Gastrocnemius medialis (tissue), 4 donors: ENCODE results near the gene TMEM213. TPM values are rescaled to one million over a fixed set of nuclear protein-coding genes. Genes with fewer than 3 reads are reported as not detected.

Source experiments
- ATAC-seq, 2 donors: fragments of 150-250 bp; one replicate each; pipeline ENCODE4 v1.9.1; 2016
- DNase-seq, 2 donors: peaks; one replicate each; pipeline ENCODE4 v3.0.0-alpha.2; 2019
- H3K27ac ChIP-seq, 4 donors: fragments of 200-600 bp; sonication (generic); 1 replicate in 1 of 4; 2 replicates in 3 of 4; pipeline ENCODE4 v1.5.1; 2016 to 2018; ENCODE audit warnings: mild to moderate bottlenecking in 2 of 4, moderate library complexity in 1 of 4
- H3K27me3 ChIP-seq, 3 donors: fragments of 200-600 bp; sonication (generic) in 2 of 3; 1 replicate in 1 of 3; 2 replicates in 2 of 3; pipeline versions ENCODE4 v1.5.1 to v1.6.0; 2016 to 2019; ENCODE audit warnings: mild to moderate bottlenecking in 1 of 3, moderate library complexity in 1 of 3
- H3K36me3 ChIP-seq, 2 donors: fragments of 200-600 bp; sonication (generic) in 1 of 2; one replicate each; pipeline ENCODE4 v1.5.1; 2017 to 2018
- H3K4me1 ChIP-seq, 2 donors: fragments of 200-600 bp; sonication (generic) in 1 of 2; one replicate each; pipeline ENCODE4 v1.5.1; 2016 to 2017; ENCODE audit warnings: mild to moderate bottlenecking in 2 of 2
- H3K4me3 ChIP-seq, 4 donors: fragments of 200-600 bp; sonication (generic) in 3 of 4; 1 replicate in 1 of 4; 2 replicates in 3 of 4; pipeline ENCODE4 v1.5.1; 2016 to 2019; ENCODE audit warnings: mild to moderate bottlenecking in 2 of 4
- H3K9me3 ChIP-seq, 3 donors: fragments of 200-600 bp; sonication (generic) in 2 of 3; 1 replicate in 1 of 3; 2 replicates in 2 of 3; pipeline ENCODE4 v1.5.1; 2016 to 2019
- POLR2A ChIP-seq, 2 donors: fragments of 450-650 bp; IDR thresholded peaks; one replicate each; pipeline ENCODE4 v1.6.1; 2017; ENCODE audit warnings: antibody characterized with exemption in 2 of 2, mild to moderate bottlenecking in 2 of 2, moderate library complexity in 2 of 2
- in situ Hi-C, 4 donors: fragments of 200-750 bp; cut with MboI; loops; one replicate each; pipeline versions ENCODE4 v1.15.0 to v1.8.0; 2017; ENCODE audit warnings: low sequenced_read_pairs in 4 of 4
- intact Hi-C: fragments of 100-400 bp; cut with DNase I; formaldehyde crosslinking; loops from one replicate; pipeline ENCODE4 v1.15.1; 2023; ENCODE audit warnings: low total_unique reads
- total RNA-seq, 4 donors: library from RNA; depleted of rRNA; stranded (reverse); fragments of >200 nt; gene quantifications; one replicate each; pipeline versions ENCODE4 v1.1.0 to v1.2.3, GENCODE V29; 2016
- TF ChIP-seq, protein P1 (sequence below), 5 experiments: fragments of 450-650 bp in 3 of 5; fragments of 200-600 bp in 2 of 5; sonication (generic) in 2 of 5; IDR thresholded peaks in 4 of 5; conservative IDR thresholded peaks in 1 of 5; 1 replicate in 4 of 5; 2 replicates in 1 of 5; pipeline ENCODE4 v1.5.1; 2016 to 2019; ENCODE audit warnings: antibody characterized with exemption in 5 of 5, mild to moderate bottlenecking in 3 of 5, moderate library complexity in 3 of 5

The TMEM213 gene
- total RNA-seq, 4 donors from 2014 or later = not detected

GRCh38 chr7:138813945-138814344 is 16.2 kb downstream of the TMEM213 start:
- intact Hi-C loops (no loop called here), in situ Hi-C loops (no loop called here)
- Histone ChIP-seq H3K27ac (no peak overlapping the region), H3K36me3 (no peaks in the 10 kb centered on the region), H3K4me3 (no peak overlapping the region), H3K27me3 (no peaks in the 10 kb centered on the region), H3K9me3 (no peaks in the 10 kb centered on the region), H3K4me1 (no peaks in the 10 kb centered on the region)
- no peak for DNase-seq
- ATAC-seq = no peak
- TF ChIP-seq, protein P1, sequence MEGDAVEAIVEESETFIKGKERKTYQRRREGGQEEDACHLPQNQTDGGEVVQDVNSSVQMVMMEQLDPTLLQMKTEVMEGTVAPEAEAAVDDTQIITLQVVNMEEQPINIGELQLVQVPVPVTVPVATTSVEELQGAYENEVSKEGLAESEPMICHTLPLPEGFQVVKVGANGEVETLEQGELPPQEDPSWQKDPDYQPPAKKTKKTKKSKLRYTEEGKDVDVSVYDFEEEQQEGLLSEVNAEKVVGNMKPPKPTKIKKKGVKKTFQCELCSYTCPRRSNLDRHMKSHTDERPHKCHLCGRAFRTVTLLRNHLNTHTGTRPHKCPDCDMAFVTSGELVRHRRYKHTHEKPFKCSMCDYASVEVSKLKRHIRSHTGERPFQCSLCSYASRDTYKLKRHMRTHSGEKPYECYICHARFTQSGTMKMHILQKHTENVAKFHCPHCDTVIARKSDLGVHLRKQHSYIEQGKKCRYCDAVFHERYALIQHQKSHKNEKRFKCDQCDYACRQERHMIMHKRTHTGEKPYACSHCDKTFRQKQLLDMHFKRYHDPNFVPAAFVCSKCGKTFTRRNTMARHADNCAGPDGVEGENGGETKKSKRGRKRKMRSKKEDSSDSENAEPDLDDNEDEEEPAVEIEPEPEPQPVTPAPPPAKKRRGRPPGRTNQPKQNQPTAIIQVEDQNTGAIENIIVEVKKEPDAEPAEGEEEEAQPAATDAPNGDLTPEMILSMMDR (IDR thresholded peaks at IDR 0.05 in 4 of 5, conservative IDR thresholded peaks at IDR 0.05 in 1 of 5) = no peak
- no peak for TF ChIP-seq POLR2A (IDR thresholded peaks at IDR 0.05)

DNA sequence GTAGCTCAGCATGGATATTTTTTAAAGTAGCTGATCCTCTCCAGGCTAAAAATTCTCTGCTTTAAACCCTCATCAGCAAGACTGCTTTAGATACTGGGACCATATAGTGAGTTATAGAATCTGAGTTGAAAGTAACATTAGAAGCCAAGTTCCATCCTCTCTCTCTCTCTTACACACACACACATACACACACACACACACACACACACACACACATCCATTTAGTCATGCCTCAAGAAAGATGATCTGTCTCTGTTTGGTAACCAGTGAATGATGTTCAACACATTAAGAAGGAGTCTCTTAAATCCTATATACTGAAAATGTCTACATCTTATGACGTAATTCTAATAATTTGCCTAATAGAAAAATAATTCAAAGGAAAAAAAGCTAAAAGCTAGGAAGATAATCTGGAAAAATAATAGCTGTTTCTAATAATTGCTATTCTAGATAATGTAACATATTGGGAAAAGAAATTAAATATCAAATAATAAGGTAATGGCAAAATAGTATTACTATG is 17.1 kb downstream of the TMEM213 start:
- Histone ChIP-seq H3K9me3 (no peaks in the 10 kb centered on the region), H3K27me3 (no peaks in the 10 kb centered on the region), H3K4me3 (no peak overlapping the region), H3K36me3 (no peaks in the 10 kb centered on the region), H3K4me1 (no peaks in the 10 kb centered on the region), H3K27ac (no peak overlapping the region)
- intact Hi-C loops (no loop called here), in situ Hi-C loops (no loop called here)
- ATAC-seq (no peak), DNase-seq (no peak)
- TF ChIP-seq, protein P1 (IDR thresholded peaks at IDR 0.05 in 4 of 5, conservative IDR thresholded peaks at IDR 0.05 in 1 of 5) = no peak

GRCh38 chr7:138816650-138817049 is 18.9 kb downstream of the TMEM213 start:
- intact Hi-C loops = no loop called here
- Histone ChIP-seq H3K4me3 (no peak overlapping the region), H3K36me3 (no peaks in the 10 kb centered on the region), H3K4me1 (no peaks in the 10 kb centered on the region), H3K27me3 (no peaks in the 10 kb centered on the region), H3K9me3 (no peaks in the 10 kb centered on the region), H3K27ac (no peak overlapping the region)
- ATAC-seq (no peak), DNase-seq (no peak)
- in situ Hi-C loops = no loop called here
- TF ChIP-seq, protein P1 (IDR thresholded peaks at IDR 0.05 in 4 of 5, conservative IDR thresholded peaks at IDR 0.05 in 1 of 5) = no peak
- TF ChIP-seq POLR2A (IDR thresholded peaks at IDR 0.05) = no peak

GRCh38 chr7:138819625-138820024 is 21.8 kb downstream of the TMEM213 start:
- Histone ChIP-seq H3K4me1 (no peaks in the 10 kb centered on the region), H3K27ac (no peak overlapping the region), H3K9me3 (no peaks in the 10 kb centered on the region), H3K27me3 (no peaks in the 10 kb centered on the region), H3K4me3 (no peak overlapping the region), H3K36me3 (no peaks in the 10 kb centered on the region)
- intact Hi-C loops = no loop called here
- DNase-seq (no peak), ATAC-seq (no peak)
- no peak for TF ChIP-seq POLR2A (IDR thresholded peaks at IDR 0.05)
- TF ChIP-seq, protein P1 (IDR thresholded peaks at IDR 0.05 in 4 of 5, conservative IDR thresholded peaks at IDR 0.05 in 1 of 5) = no peak
- in situ Hi-C loops = no loop called here

- H3K4me1 ChIP-seq = no peaks in the 10 kb centered on the region
- H3K36me3 ChIP-seq = no peaks in the 10 kb centered on the region
- no peak overlapping the region for H3K4me3 ChIP-seq
- DNase-seq = no peak
- no peak for ATAC-seq
- no peaks in the 10 kb centered on the region for H3K9me3 ChIP-seq
- no peaks in the 10 kb centered on the region for H3K27me3 ChIP-seq
- in situ Hi-C loops = no loop called here
- no peak overlapping the region for H3K27ac ChIP-seq
- TF ChIP-seq, protein P1 (IDR thresholded peaks at IDR 0.05 in 4 of 5, conservative IDR thresholded peaks at IDR 0.05 in 1 of 5) = no peak
- TF ChIP-seq POLR2A (IDR thresholded peaks at IDR 0.05) = no peak
- intact Hi-C loops = no loop called here
Observed at GRCh38 chr7:138821912-138822311, 24.1 kb downstream of the TMEM213 start.
